Measurements from ENCODE around the gene ATCAY. TPM values are rescaled to one million over a fixed set of nuclear protein-coding genes. Genes with fewer than 3 reads are reported as not detected.
"Not testable (repeated sequence)": the region's sequence is repeated elsewhere in the genome, so short reads cannot be mapped to it uniquely, and the experiment has no call there.

Gene ATCAY
- total RNA-seq, 4 donors from 2014 or later: not detected

DNA sequence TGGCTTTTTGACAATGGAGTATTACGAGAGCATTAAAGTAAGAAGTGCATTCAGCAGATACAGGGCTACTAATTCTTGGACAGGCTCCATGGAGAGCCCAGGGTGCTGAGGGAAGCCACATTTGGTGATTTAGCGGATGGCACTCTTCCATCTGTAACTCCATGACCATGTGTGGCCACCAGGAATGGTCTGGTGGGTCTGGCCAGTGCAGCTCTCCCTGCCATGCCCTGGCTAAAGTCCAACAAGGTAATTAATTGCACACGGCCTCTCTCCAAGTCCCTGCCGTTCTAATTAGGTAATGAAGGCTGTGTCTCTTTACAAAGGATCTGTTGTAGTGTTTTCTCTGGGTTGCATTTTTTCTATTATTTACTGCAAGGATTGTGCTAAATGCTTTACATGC is 7.3 kb upstream of the ATCAY start:
- TF ChIP-seq, protein P1, sequence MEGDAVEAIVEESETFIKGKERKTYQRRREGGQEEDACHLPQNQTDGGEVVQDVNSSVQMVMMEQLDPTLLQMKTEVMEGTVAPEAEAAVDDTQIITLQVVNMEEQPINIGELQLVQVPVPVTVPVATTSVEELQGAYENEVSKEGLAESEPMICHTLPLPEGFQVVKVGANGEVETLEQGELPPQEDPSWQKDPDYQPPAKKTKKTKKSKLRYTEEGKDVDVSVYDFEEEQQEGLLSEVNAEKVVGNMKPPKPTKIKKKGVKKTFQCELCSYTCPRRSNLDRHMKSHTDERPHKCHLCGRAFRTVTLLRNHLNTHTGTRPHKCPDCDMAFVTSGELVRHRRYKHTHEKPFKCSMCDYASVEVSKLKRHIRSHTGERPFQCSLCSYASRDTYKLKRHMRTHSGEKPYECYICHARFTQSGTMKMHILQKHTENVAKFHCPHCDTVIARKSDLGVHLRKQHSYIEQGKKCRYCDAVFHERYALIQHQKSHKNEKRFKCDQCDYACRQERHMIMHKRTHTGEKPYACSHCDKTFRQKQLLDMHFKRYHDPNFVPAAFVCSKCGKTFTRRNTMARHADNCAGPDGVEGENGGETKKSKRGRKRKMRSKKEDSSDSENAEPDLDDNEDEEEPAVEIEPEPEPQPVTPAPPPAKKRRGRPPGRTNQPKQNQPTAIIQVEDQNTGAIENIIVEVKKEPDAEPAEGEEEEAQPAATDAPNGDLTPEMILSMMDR (IDR thresholded peaks at IDR 0.05): no peak
- TF ChIP-seq POLR2A (IDR thresholded peaks at IDR 0.05): no peak
- no peak for DNase-seq
- H3K27ac ChIP-seq: no peak overlapping the region
- H3K27me3 ChIP-seq: peaks cover 10 to 67% (median 12%) of the 10 kb centered on the region in 4 donors
- peaks cover 0 to 8% (median 0%) of the 10 kb centered on the region in 3 donors for H3K4me1 ChIP-seq
- 50 to 51% methylated on average over 4 of the region's 4 CpGs for WGBS, 2 donors
- peaks cover 0 to 7% (median 4%) of the 10 kb centered on the region in 3 donors for H3K9me3 ChIP-seq
- intact Hi-C loops (cut with DNase I): no loop called here
- H3K36me3 ChIP-seq: no peaks in the 10 kb centered on the region
- H3K4me3 ChIP-seq: no peak overlapping the region

DNA sequence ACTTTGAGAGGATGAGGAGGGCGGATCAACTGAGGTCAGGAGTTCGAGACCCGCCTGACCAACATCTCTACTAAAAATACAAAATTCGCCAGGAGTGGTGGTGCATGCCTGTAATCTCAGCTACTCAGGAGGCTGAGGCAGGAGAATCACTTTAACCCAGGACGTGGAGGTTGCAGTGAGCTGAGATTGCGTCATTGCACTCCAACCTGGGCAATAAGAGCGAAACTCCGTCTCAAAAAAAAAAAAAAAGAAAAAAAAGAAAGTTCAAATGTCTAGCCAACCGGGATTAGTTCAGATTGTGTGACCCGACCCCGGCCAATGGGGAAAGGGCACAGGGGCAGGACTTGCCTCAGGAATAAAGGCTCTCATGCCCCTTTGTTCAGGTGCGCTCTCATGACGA is 5.8 kb upstream of the ATCAY start:
- H3K27me3 ChIP-seq: peaks cover 0 to 65% (median 0%) of the 10 kb centered on the region in 4 donors
- intact Hi-C loops (cut with DNase I): not testable (repeated sequence)

DNA sequence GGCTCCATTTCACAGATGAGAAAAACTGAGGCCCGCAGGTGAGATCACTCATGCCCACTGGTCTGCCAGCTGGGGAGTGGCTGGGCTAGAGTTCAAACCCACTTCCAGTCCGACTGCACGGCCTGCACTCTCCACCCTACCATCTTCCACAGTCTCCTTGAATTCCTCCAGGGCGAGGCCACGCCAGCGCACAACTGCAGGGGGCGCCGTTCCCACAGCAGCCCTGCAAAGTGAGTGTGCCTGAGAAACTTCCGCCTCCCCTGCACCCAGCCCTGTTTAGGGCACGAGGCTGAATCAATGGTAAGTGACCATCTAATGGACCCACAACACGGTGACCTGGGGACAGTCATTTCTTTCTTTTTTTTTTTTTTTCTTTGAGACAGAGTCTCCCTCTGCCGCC is 829 bp upstream of the ATCAY start:
- H3K4me1 ChIP-seq: peaks cover 0 to 6% (median 0%) of the 10 kb centered on the region in 3 donors
- no peak for DNase-seq

More for the DNA sequence above, 5.8 kb upstream of the ATCAY start:
- not testable (repeated sequence) for H3K27ac ChIP-seq, H3K4me3 ChIP-seq, DNase-seq, H3K9me3 ChIP-seq, H3K4me1 ChIP-seq, H3K36me3 ChIP-seq
- 67 to 69% methylated on average over 13 of the region's 13 CpGs for WGBS, 2 donors

DNA sequence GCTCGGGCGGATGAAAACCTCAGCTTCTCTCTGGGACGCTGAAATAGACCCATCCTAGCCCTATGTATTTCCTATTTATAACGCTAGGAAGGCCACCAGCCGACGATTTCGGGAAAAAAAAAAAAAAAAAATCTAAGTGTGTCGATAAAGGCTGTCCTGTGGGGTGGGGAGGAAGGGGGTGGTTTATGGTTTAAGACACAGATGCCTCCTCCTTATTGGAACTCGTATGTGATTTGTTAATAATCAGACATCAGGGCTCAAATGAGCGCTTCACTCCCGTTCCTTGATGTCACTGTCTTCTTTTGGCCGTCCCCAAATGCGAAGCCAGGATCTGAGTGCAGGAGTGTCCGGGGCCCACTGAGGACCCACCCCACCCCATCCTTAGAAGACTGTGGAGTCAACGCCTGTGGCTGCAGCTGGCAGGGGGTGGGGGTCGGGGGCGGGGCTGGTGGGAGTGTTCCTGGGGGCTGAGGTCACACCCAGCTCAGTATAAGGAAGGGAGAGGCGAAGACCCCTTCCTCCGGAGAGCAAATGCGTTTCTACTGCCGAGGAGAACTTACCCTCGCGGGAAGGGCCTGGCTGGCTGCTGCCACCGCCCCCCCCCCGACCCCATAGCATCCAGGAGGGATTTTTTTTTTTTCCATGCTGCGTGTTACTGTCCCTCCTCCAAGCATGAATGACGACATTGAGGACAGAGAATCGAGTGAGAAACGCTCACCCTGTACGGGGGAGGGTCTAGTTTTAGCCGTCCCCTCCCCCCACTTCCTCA is 971 bp downstream of the ATCAY start:
- intact Hi-C loops (cut with DNase I): no loop called here
- peaks cover 0 to 6% (median 0%) of the 10 kb centered on the region in 3 donors for H3K4me1 ChIP-seq
- H3K4me3 ChIP-seq: no peak overlapping the region
- H3K27me3 ChIP-seq: peaks cover 0 to 81% (median 19%) of the 10 kb centered on the region in 4 donors
- TF ChIP-seq, protein P1 (IDR thresholded peaks at IDR 0.05): no peak
- no peak for TF ChIP-seq POLR2A (IDR thresholded peaks at IDR 0.05)
- H3K9me3 ChIP-seq: no peaks in the 10 kb centered on the region
- DNase-seq: no peak
- H3K36me3 ChIP-seq: no peaks in the 10 kb centered on the region
- H3K27ac ChIP-seq: no peak overlapping the region
- WGBS, 2 donors: 1 to 4% methylated on average over 24 of the region's 31 CpGs

More for the DNA sequence above, 829 bp upstream of the ATCAY start:
- H3K9me3 ChIP-seq: no peaks in the 10 kb centered on the region
- TF ChIP-seq POLR2A (IDR thresholded peaks at IDR 0.05): no peak
- TF ChIP-seq, protein P1 (IDR thresholded peaks at IDR 0.05): no peak
- intact Hi-C loops (cut with DNase I): no loop called here
- H3K27ac ChIP-seq: no peak overlapping the region
- WGBS, 2 donors: 61 to 63% methylated on average over 11 to 12 of the region's 12 CpGs
- peaks cover 0 to 83% (median 19%) of the 10 kb centered on the region in 4 donors for H3K27me3 ChIP-seq
- H3K36me3 ChIP-seq: no peaks in the 10 kb centered on the region
- H3K4me3 ChIP-seq: no peak overlapping the region

DNA sequence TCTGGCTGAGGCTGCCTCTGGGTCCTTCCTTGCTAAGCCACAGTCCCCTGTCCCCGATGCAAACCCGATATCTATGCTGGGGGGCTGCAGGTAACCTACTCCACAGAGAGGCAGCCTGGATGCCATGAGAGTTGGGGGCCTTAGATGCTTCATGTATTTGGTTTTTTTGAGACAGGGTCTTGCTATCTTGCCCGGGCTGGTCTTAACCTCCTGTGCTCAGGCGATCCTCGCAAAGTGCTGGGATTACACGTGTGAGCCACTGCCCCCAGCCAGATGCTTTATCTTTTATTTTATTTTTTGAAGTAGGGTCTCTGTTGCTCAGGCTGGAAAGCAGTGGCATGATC is 1.5 kb downstream of the ATCAY start:
- intact Hi-C loops (cut with DNase I): no loop called here
- Histone ChIP-seq H3K27me3 (peaks cover 0 to 77% (median 19%) of the 10 kb centered on the region in 4 donors), H3K27ac (no peak overlapping the region), H3K4me1 (peaks cover 0 to 6% (median 0%) of the 10 kb centered on the region in 3 donors), H3K4me3 (no peak overlapping the region), H3K9me3 (no peaks in the 10 kb centered on the region), H3K36me3 (no peaks in the 10 kb centered on the region)
- WGBS, 2 donors: 20 to 43% methylated on average over 4 to 6 of the region's 6 CpGs
- DNase-seq: no peak
- TF ChIP-seq, protein P1 (IDR thresholded peaks at IDR 0.05): no peak
- no peak for TF ChIP-seq POLR2A (IDR thresholded peaks at IDR 0.05)

Data from esophagus squamous epithelium (tissue), 5 donors.